GM12872 (cell line): ENCODE measurements around the gene ACADM.

Experiments
- CTCF ChIP-seq: IDR thresholded peaks from 3 replicates; pipeline ENCODE4 v1.5.1; 2011; ENCODE audit warnings: low read depth, mild to moderate bottlenecking, low read length, moderate library complexity; ENCODE audit not compliant: insufficient read depth

ACADM gene

GRCh38 chr1:75812065-75812464, 87.6 kb downstream of the ACADM start:
- no peak for TF ChIP-seq CTCF
